Smooth muscle cell (in vitro differentiated cells): ENCODE measurements around the gene PXN. TPM values are rescaled to one million over a fixed set of nuclear protein-coding genes. Genes with fewer than 3 reads are reported as not detected.

ENCODE experiments used
- DNase-seq: peaks from one replicate; lab custom pipeline; 2025; ENCODE audit not compliant: unreplicated experiment; lab: John Stamatoyannopoulos, UW
- H2AFZ ChIP-seq: fragments of 200-600 bp; sonication (generic); 2 replicates; pipeline ENCODE4 v1.6.0; 2016; ENCODE audit warnings: antibody characterized with exemption, low read depth, mild to moderate bottlenecking
- H3F3A ChIP-seq: fragments of 200-600 bp; sonication (generic); 2 replicates; pipeline ENCODE4 v1.6.0; 2017; ENCODE audit warnings: antibody characterized with exemption, low read depth
- H3K27ac ChIP-seq: fragments of 200-600 bp; sonication (generic); 2 replicates; pipeline ENCODE4 v1.5.1; 2016; ENCODE audit warnings: low read depth, mild to moderate bottlenecking
- H3K27me3 ChIP-seq: fragments of 200-600 bp; sonication (generic); 2 replicates; pipeline ENCODE4 v1.6.1; 2016; ENCODE audit warnings: low read depth, mild to moderate bottlenecking
- H3K36me3 ChIP-seq: fragments of 200-600 bp; sonication (generic); 2 replicates; pipeline ENCODE4 v1.5.1; 2016; ENCODE audit warnings: low read depth
- H3K4me1 ChIP-seq: fragments of 200-600 bp; sonication (generic); 2 replicates; pipeline ENCODE4 v1.5.1; 2016; ENCODE audit warnings: low read depth
- H3K4me2 ChIP-seq: fragments of 200-600 bp; sonication (generic); 2 replicates; pipeline ENCODE4 v1.6.0; 2016; ENCODE audit warnings: mild to moderate bottlenecking
- H3K4me3 ChIP-seq: fragments of 200-600 bp; sonication (generic); 2 replicates; pipeline ENCODE4 v1.5.1; 2016; ENCODE audit warnings: mild to moderate bottlenecking
- H3K79me2 ChIP-seq: fragments of 200-600 bp; sonication (generic); 2 replicates; pipeline ENCODE4 v1.6.0; 2016; ENCODE audit warnings: low read depth, mild to moderate bottlenecking
- H3K9ac ChIP-seq: fragments of 200-600 bp; sonication (generic); 2 replicates; pipeline ENCODE4 v1.6.0; 2016; ENCODE audit warnings: low read depth
- H3K9me3 ChIP-seq: fragments of 200-600 bp; sonication (generic); replicated peaks from 2 replicates; pipeline ENCODE4 v1.5.1; 2016; ENCODE audit warnings: low read depth
- H4K20me1 ChIP-seq: fragments of 200-600 bp; sonication (generic); 2 replicates; pipeline ENCODE4 v1.6.0; 2016; ENCODE audit warnings: low read depth
- WGBS: methylation state at CpG from one replicate; pipeline ENCODE4 v1.1.7; 2016; ENCODE audit warnings: low lambda C conversion rate; 5-methylcytosine and 5-hydroxymethylcytosine counted together
- polyA plus RNA-seq: library from polyadenylated mRNA; unstranded; fragments of >200 nt; fragmentation: Nextera tagmentation; extraction: Ambion mirVana; gene quantifications from 2 replicates; pipeline ENCODE4 v1.2.1, GENCODE V29; 2016
- total RNA-seq: library from RNA; depleted of rRNA; stranded (reverse); fragments of >200 nt; gene quantifications from 2 replicates; pipeline ENCODE4 v1.2.3, GENCODE V29; 2014
- TF ChIP-seq, protein P1 (sequence below): fragments of 200-600 bp; sonication (generic); IDR thresholded peaks from 2 replicates; pipeline ENCODE4 v1.5.1; 2017; ENCODE audit warnings: borderline replicate concordance, mild to moderate bottlenecking, antibody characterized with exemption; ENCODE audit not compliant: insufficient read depth, poor library complexity, severe bottlenecking

The PXN gene
- total and polyA plus RNA-seq, 2 experiments from 2014 or later, result 17.2 to 27.0 TPM

DNA sequence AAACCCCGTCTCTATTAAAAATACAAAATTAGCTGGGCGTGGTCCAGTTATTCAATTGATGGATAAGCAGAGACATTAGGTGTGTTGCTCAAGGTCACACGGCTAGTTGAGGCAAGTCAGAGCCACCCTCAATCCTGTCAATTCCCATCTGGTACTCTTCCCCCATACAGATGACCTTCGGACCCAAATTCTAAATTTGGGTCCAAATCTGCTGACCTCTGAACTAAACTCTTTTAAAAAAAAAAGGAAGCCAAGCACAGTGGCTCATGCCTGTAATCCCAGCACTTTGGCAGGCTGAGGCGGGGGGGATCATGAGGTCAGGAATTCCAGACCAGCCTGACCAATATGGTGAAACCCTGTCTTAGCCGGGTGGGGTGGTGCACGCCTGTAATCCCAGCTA lies 94.9 kb downstream of the PXN start:
- DNase-seq, result no peak
- H3K36me3 ChIP-seq, result peaks cover 13% of the 10 kb centered on the region

DNA sequence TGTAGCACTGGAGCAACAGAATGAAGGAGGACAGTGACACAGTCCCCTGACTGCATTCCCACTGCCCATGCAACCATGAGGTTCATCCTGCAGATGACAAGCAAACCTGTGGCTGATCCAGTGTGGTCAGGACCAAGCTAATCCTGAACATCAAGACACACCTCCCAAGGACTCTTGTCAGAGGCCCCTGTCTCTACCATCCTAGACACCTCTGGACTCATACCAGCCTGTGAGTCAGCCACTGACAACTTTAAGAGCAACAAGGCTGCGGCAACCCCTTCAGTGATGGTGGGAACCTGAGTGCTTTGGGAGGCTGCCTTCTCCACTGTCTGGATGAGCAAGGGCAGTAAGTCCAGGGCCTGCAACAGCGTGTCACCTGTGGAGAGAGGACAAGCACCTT lies 95.6 kb downstream of the PXN start:
- no peaks in the 10 kb centered on the region for H3K27me3 ChIP-seq
- H4K20me1 ChIP-seq, result peaks cover 5% of the 10 kb centered on the region
- no peaks in the 10 kb centered on the region for H3K9me3 ChIP-seq
- TF ChIP-seq, protein P1, sequence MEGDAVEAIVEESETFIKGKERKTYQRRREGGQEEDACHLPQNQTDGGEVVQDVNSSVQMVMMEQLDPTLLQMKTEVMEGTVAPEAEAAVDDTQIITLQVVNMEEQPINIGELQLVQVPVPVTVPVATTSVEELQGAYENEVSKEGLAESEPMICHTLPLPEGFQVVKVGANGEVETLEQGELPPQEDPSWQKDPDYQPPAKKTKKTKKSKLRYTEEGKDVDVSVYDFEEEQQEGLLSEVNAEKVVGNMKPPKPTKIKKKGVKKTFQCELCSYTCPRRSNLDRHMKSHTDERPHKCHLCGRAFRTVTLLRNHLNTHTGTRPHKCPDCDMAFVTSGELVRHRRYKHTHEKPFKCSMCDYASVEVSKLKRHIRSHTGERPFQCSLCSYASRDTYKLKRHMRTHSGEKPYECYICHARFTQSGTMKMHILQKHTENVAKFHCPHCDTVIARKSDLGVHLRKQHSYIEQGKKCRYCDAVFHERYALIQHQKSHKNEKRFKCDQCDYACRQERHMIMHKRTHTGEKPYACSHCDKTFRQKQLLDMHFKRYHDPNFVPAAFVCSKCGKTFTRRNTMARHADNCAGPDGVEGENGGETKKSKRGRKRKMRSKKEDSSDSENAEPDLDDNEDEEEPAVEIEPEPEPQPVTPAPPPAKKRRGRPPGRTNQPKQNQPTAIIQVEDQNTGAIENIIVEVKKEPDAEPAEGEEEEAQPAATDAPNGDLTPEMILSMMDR, result no peak
- H3K36me3 ChIP-seq, result peaks cover 6% of the 10 kb centered on the region
- H2AFZ ChIP-seq, result no peak overlapping the region
- no peak for DNase-seq
- H3K4me3 ChIP-seq, result no peak overlapping the region
- H3F3A ChIP-seq, result no peaks in the 10 kb centered on the region
- no peak overlapping the region for H3K9ac ChIP-seq
- H3K27ac ChIP-seq, result no peak overlapping the region
- no peak overlapping the region for H3K4me2 ChIP-seq
- H3K79me2 ChIP-seq, result no peaks in the 10 kb centered on the region
- no peaks in the 10 kb centered on the region for H3K4me1 ChIP-seq
- 91% methylated on average over 2 of the region's 2 CpGs for WGBS

More for the DNA sequence above, 94.9 kb downstream of the PXN start:
- WGBS, result 96% methylated on average over 7 of the region's 7 CpGs
- H3K79me2 ChIP-seq, result no peaks in the 10 kb centered on the region
- no peaks in the 10 kb centered on the region for H3K4me1 ChIP-seq
- H4K20me1 ChIP-seq, result peaks cover 5% of the 10 kb centered on the region
- H3K4me2 ChIP-seq, result no peak overlapping the region
- H3K27me3 ChIP-seq, result no peaks in the 10 kb centered on the region
- H3K4me3 ChIP-seq, result no peak overlapping the region
- H3F3A ChIP-seq, result no peaks in the 10 kb centered on the region
- TF ChIP-seq, protein P1, result no peak
- H3K9me3 ChIP-seq, result no peaks in the 10 kb centered on the region
- no peak overlapping the region for H3K9ac ChIP-seq
- H2AFZ ChIP-seq, result no peak overlapping the region
- no peak overlapping the region for H3K27ac ChIP-seq

DNA sequence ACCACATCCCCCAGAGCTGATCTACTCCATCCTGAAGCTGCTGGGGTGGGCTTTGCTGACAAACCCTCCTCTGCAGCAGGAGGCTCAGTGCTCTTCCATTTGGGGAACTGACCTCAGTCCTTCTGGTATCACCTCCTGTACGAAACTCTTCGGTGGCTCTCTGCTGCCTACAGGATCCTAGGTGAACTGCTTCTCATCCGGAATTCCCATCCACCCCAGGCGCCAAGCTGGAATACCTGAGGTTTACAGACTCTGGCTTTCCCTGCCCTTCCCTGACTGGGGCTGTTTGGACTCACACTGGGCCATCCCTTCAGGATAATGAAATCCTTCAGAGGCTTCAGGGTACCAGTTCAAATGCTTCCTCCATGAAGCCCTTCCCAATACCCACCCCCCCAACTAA lies 97.2 kb downstream of the PXN start:
- Histone ChIP-seq H2AFZ (no peak overlapping the region), H4K20me1 (peaks cover 5% of the 10 kb centered on the region), H3K4me1 (no peaks in the 10 kb centered on the region), H3K4me3 (no peak overlapping the region), H3K79me2 (no peaks in the 10 kb centered on the region), H3K27ac (no peak overlapping the region), H3K9ac (no peak overlapping the region), H3K36me3 (peaks cover 2% of the 10 kb centered on the region), H3K4me2 (no peak overlapping the region), H3K27me3 (no peaks in the 10 kb centered on the region), H3F3A (no peaks in the 10 kb centered on the region), H3K9me3 (no peaks in the 10 kb centered on the region)
- DNase-seq, result no peak
- TF ChIP-seq, protein P1, result no peak
- 95% methylated on average over 4 of the region's 4 CpGs for WGBS

DNA sequence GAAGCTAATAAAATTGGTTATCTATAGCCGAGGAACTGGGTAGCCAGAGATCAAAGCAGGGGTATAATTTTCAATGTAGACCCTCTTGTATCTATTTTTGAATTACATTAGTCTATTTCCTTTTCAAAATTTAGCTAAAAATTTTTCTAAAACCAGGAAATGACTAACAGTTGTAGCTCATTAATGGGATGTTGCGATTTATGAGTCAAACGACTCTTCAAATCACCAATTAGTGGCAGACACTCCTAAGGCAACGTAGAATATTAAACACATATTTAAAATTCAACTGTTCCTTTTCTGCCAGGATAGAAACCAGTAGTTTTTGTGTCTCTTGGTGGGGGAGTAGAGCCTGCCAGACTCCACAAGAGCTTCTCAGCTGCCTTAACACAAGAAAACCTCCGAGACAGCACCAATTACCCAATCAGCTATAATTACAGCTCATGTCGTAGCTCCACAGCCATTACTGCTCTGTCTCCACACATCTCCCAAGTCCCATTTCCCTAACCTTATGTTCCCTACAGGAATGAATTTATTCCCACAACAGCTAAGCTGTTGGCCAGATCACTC lies 97.9 kb downstream of the PXN start:
- TF ChIP-seq, protein P1, result no peak
- 83% methylated on average over 6 of the region's 6 CpGs for WGBS
- Histone ChIP-seq H3K36me3 (no peaks in the 10 kb centered on the region), H3K4me3 (no peak overlapping the region), H4K20me1 (peaks cover 8% of the 10 kb centered on the region), H3K79me2 (no peaks in the 10 kb centered on the region), H3F3A (no peaks in the 10 kb centered on the region), H2AFZ (no peak overlapping the region), H3K9ac (no peak overlapping the region), H3K4me2 (no peak overlapping the region), H3K27ac (no peak overlapping the region), H3K27me3 (no peaks in the 10 kb centered on the region), H3K9me3 (no peaks in the 10 kb centered on the region), H3K4me1 (no peaks in the 10 kb centered on the region)
- no peak for DNase-seq
